ENCODE results near the gene DAB2.

DNA sequence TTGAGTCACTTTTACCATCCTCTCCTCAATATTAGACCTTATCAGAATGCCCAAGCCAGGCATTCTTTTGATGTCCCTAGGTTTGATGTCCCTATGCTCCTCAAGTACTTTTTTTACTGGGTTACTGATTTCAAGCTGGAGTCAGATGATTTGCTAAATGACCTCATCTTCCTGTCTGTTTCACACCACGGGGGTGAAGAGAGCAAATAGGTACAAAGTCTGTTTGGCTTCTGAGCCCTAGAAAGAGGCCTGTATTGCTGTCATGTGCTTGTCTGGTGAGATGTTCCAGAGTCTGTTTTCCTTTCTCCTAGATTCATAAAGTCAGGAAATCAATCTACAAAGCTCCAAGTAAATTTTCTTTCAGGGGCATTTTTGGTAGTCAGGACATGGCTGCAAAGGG, 12.7 kb upstream of the DAB2 start:
- TF ChIP-seq EZH2 (IDR thresholded peaks at IDR 0.05; ENCODE audit: low read length, unreplicated experiment) (no peak), CTCF (conservative IDR thresholded peaks at IDR 0.05; ENCODE audit: low read depth, low read length) (no peak), EZH2phosphoT487 (IDR thresholded peaks at IDR 0.05; ENCODE audit: borderline replicate concordance, low read length) (no peak)
